ENCODE results near the gene TOM1L2.

The TOM1L2 gene

DNA sequence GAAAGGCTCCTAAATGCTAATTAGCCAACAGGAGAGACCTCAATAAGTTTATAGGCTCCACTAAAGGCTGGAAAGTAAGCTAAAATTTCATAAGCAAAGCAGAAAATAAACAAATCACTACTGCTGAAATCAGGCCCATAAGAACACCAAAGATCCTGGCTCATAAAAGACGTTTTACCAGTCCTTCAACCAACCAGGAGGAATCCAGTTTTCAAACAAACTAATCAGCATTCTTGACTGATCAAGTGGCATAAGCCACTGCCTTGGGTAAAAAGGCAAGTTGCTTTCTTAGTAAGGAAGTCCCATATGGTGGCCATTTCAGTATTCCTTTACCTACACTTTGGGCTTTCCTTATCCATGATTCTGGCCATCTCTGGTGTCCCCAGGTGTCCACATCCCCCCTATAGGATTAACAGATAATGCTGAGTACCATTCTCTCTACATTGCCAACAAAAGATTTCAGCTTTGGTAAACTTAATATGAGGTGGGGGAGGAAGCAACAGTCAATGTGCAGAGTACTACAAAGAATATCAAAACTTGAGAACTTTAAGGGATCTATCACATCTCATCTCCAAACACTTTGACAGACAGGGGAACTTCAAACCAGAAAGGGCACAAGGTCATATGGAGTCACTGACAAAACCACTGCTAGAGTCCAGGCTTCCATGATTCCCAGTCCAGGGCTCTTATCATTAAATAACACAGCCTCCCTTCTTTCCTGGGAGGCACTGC, 1.3 kb downstream of the TOM1L2 start:
- H3K27ac ChIP-seq (ENCODE audit: low read depth, low read length): no peak overlapping the region
- H3K27me3 ChIP-seq (ENCODE audit: control insufficient read depth, insufficient read depth, low read length): no peaks in the 10 kb centered on the region
- no peak overlapping the region; the same call in 1 of the 2 replicates for H3K4me3 ChIP-seq (ENCODE audit: low read depth, low read length)
- no peak overlapping the region for H3K9ac ChIP-seq (ENCODE audit: low read depth, low read length)
- H3K36me3 ChIP-seq (ENCODE audit: control insufficient read depth, insufficient read depth, low read length): no peaks in the 10 kb centered on the region
- no peaks in the 10 kb centered on the region for H3K9me3 ChIP-seq (ENCODE audit: control insufficient read depth, insufficient read depth, low read length)
- H3K4me1 ChIP-seq (ENCODE audit: control insufficient read depth, insufficient read depth, low read length): peaks cover 3% of the 10 kb centered on the region; the same call in 1 of the 2 replicates

DNA sequence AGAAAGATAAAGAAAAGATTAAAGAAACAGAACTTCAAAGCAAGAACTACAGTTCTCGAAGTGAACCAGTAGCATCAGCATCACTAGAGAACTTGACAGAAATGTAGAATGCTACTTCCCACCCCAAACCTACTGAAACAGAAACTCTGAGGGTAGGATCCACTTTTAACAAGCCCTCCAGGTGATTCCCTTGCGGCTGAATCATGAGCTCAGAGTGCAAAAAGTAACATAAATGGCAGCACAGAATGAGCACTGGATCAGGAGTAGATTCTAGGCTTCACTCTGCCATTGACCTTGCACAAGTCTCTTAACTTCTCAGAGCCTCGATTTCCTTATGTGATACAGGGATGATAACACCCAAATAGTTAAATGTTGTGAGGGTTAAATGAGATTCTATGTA, 5.8 kb downstream of the TOM1L2 start:
- Histone ChIP-seq H3K9ac (ENCODE audit: low read depth, low read length) (no peak overlapping the region), H3K9me3 (ENCODE audit: control insufficient read depth, insufficient read depth, low read length) (no peaks in the 10 kb centered on the region), H3K27me3 (ENCODE audit: control insufficient read depth, insufficient read depth, low read length) (no peaks in the 10 kb centered on the region), H3K4me1 (ENCODE audit: control insufficient read depth, insufficient read depth, low read length) (peaks cover under 1% of the 10 kb centered on the region; the same call in 1 of the 2 replicates), H3K27ac (ENCODE audit: low read depth, low read length) (no peak overlapping the region), H3K4me3 (ENCODE audit: low read depth, low read length) (no peak overlapping the region), H3K36me3 (ENCODE audit: control insufficient read depth, insufficient read depth, low read length) (no peaks in the 10 kb centered on the region)

DNA sequence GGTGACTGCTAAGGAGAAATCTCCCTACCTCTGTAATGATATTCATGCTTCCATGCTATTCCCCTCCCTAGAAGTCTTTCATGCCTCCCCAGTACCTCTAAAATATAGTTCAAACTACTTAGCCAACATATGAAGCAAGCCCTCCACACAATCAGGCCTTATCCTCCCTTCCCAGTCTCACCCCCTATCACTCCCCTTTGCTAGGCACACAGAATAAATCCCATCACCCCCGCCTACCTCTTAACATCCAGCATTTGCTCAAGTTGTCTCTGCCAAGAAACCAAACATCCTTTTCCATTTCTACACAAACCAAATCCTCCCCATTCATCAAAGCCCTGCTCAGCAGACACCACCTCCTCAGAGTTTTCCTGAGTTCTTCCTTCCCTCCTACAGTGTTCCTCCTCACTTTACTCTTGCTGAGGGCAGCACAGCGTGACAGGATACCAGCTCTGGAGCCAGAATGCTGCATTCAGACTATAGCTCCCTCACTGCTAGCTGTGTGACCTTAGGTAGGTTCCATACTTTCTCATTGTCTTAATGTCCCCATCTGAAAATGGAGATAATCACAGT, 7.0 kb downstream of the TOM1L2 start:
- no peaks in the 10 kb centered on the region for H3K9me3 ChIP-seq (ENCODE audit: control insufficient read depth, insufficient read depth, low read length)

GRCh38 chr17:17964710-17965109, 7.5 kb downstream of the TOM1L2 start:
- Histone ChIP-seq H3K27ac (ENCODE audit: low read depth, low read length) (no peak overlapping the region), H3K4me3 (ENCODE audit: low read depth, low read length) (no peak overlapping the region), H3K9ac (ENCODE audit: low read depth, low read length) (no peak overlapping the region), H3K9me3 (ENCODE audit: control insufficient read depth, insufficient read depth, low read length) (no peaks in the 10 kb centered on the region), H3K36me3 (ENCODE audit: control insufficient read depth, insufficient read depth, low read length) (no peaks in the 10 kb centered on the region), H3K4me1 (ENCODE audit: control insufficient read depth, insufficient read depth, low read length) (no peaks in the 10 kb centered on the region), H3K27me3 (ENCODE audit: control insufficient read depth, insufficient read depth, low read length) (no peaks in the 10 kb centered on the region)

More for the DNA sequence above, 7.0 kb downstream of the TOM1L2 start:
- Histone ChIP-seq H3K27ac (ENCODE audit: low read depth, low read length) (no peak overlapping the region), H3K4me1 (ENCODE audit: control insufficient read depth, insufficient read depth, low read length) (no peaks in the 10 kb centered on the region), H3K9ac (ENCODE audit: low read depth, low read length) (no peak overlapping the region), H3K4me3 (ENCODE audit: low read depth, low read length) (no peak overlapping the region), H3K36me3 (ENCODE audit: control insufficient read depth, insufficient read depth, low read length) (no peaks in the 10 kb centered on the region), H3K27me3 (ENCODE audit: control insufficient read depth, insufficient read depth, low read length) (no peaks in the 10 kb centered on the region)

GRCh38 chr17:17963694-17964436, 8.3 kb downstream of the TOM1L2 start:
- no peaks in the 10 kb centered on the region for H3K36me3 ChIP-seq (ENCODE audit: control insufficient read depth, insufficient read depth, low read length)
- no peaks in the 10 kb centered on the region for H3K9me3 ChIP-seq (ENCODE audit: control insufficient read depth, insufficient read depth, low read length)
- H3K27ac ChIP-seq (ENCODE audit: low read depth, low read length): no peak overlapping the region
- no peaks in the 10 kb centered on the region for H3K27me3 ChIP-seq (ENCODE audit: control insufficient read depth, insufficient read depth, low read length)
- peaks cover 1% of the 10 kb centered on the region; the same call in 1 of the 2 replicates for H3K4me1 ChIP-seq (ENCODE audit: control insufficient read depth, insufficient read depth, low read length)
- H3K9ac ChIP-seq (ENCODE audit: low read depth, low read length): no peak overlapping the region
- H3K4me3 ChIP-seq (ENCODE audit: low read depth, low read length): no peak overlapping the region

DNA sequence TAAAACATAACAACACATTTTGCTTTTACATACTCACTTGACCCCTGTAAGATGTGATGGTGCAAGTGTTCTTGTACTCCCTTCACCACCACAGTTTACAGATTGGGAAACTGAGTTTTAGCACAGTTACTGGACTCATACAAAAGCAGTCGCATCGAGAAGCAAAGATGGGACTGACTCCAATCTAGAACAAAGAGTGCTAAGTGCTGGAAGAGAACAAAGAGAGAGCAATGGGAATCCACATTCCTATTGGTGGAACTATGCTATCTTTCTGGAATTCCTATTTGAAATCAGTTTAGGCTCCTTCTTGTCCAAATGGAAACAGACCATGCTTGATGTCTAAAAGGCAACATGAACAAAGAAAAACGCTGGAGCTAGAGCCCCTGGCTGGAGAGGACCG, 9.1 kb downstream of the TOM1L2 start:
- Histone ChIP-seq H3K9me3 (ENCODE audit: control insufficient read depth, insufficient read depth, low read length) (no peaks in the 10 kb centered on the region), H3K27me3 (ENCODE audit: control insufficient read depth, insufficient read depth, low read length) (no peaks in the 10 kb centered on the region), H3K4me1 (ENCODE audit: control insufficient read depth, insufficient read depth, low read length) (peaks cover 9% of the 10 kb centered on the region; the same call in 1 of the 2 replicates), H3K4me3 (ENCODE audit: low read depth, low read length) (no peak overlapping the region), H3K27ac (ENCODE audit: low read depth, low read length) (no peak overlapping the region), H3K36me3 (ENCODE audit: control insufficient read depth, insufficient read depth, low read length) (no peaks in the 10 kb centered on the region), H3K9ac (ENCODE audit: low read depth, low read length) (no peak overlapping the region)

DNA sequence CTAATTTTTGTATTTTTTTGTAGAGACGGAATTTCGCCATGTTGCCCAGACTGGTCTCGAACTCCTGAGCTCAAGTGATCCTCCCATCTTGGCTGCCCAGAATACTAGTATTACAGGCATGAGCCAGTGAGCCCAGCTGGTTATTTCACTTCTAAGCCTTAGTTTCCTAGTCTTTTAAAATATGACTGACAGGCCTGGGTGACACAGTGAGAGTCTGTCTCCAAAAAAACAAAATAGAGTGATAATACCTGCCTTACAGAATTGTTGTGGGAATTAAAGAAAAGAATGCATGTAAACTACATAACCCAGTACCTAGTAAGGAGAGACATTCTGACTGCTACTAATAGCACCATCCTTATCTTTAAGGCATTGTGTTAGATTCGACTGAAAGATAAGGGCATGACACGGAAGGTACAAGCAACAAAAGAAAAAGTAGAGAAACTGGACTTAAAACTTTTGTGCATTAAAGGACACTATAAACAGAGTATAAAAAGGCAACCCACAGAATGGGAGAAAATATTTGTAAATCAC, 11.6 kb downstream of the TOM1L2 start:
- Histone ChIP-seq H3K27ac (ENCODE audit: low read depth, low read length) (no peak overlapping the region), H3K27me3 (ENCODE audit: control insufficient read depth, insufficient read depth, low read length) (no peaks in the 10 kb centered on the region), H3K4me1 (ENCODE audit: control insufficient read depth, insufficient read depth, low read length) (peaks cover 10% of the 10 kb centered on the region; the same call in 1 of the 2 replicates), H3K9ac (ENCODE audit: low read depth, low read length) (no peak overlapping the region), H3K9me3 (ENCODE audit: control insufficient read depth, insufficient read depth, low read length) (no peaks in the 10 kb centered on the region), H3K4me3 (ENCODE audit: low read depth, low read length) (no peak overlapping the region), H3K36me3 (ENCODE audit: control insufficient read depth, insufficient read depth, low read length) (no peaks in the 10 kb centered on the region)

- Histone ChIP-seq H3K27me3 (ENCODE audit: control insufficient read depth, insufficient read depth, low read length) (no peaks in the 10 kb centered on the region), H3K4me3 (ENCODE audit: low read depth, low read length) (no peak overlapping the region), H3K9me3 (ENCODE audit: control insufficient read depth, insufficient read depth, low read length) (no peaks in the 10 kb centered on the region), H3K36me3 (ENCODE audit: control insufficient read depth, insufficient read depth, low read length) (no peaks in the 10 kb centered on the region), H3K27ac (ENCODE audit: low read depth, low read length) (no peak overlapping the region), H3K4me1 (ENCODE audit: control insufficient read depth, insufficient read depth, low read length) (peaks cover 10% of the 10 kb centered on the region; the same call in 1 of the 2 replicates), H3K9ac (ENCODE audit: low read depth, low read length) (no peak overlapping the region)
Measured at GRCh38 chr17:17959520-17960361, 12.5 kb downstream of the TOM1L2 start.

GRCh38 chr17:17958982-17959381, 13.2 kb downstream of the TOM1L2 start:
- H3K9me3 ChIP-seq (ENCODE audit: control insufficient read depth, insufficient read depth, low read length): no peaks in the 10 kb centered on the region
- H3K9ac ChIP-seq (ENCODE audit: low read depth, low read length): no peak overlapping the region
- no peak overlapping the region for H3K27ac ChIP-seq (ENCODE audit: low read depth, low read length)
- H3K4me1 ChIP-seq (ENCODE audit: control insufficient read depth, insufficient read depth, low read length): peaks cover 10% of the 10 kb centered on the region; the same call in 1 of the 2 replicates
- no peaks in the 10 kb centered on the region for H3K27me3 ChIP-seq (ENCODE audit: control insufficient read depth, insufficient read depth, low read length)
- no peaks in the 10 kb centered on the region for H3K36me3 ChIP-seq (ENCODE audit: control insufficient read depth, insufficient read depth, low read length)
- H3K4me3 ChIP-seq (ENCODE audit: low read depth, low read length): no peak overlapping the region

- no peak overlapping the region for H3K9ac ChIP-seq (ENCODE audit: low read depth, low read length)
- H3K9me3 ChIP-seq (ENCODE audit: control insufficient read depth, insufficient read depth, low read length): no peaks in the 10 kb centered on the region
- no peaks in the 10 kb centered on the region for H3K36me3 ChIP-seq (ENCODE audit: control insufficient read depth, insufficient read depth, low read length)
- H3K27ac ChIP-seq (ENCODE audit: low read depth, low read length): no peak overlapping the region
- H3K27me3 ChIP-seq (ENCODE audit: control insufficient read depth, insufficient read depth, low read length): no peaks in the 10 kb centered on the region
- H3K4me3 ChIP-seq (ENCODE audit: low read depth, low read length): no peak overlapping the region
- peaks cover 10% of the 10 kb centered on the region; the same call in 1 of the 2 replicates for H3K4me1 ChIP-seq (ENCODE audit: control insufficient read depth, insufficient read depth, low read length)
Measured at GRCh38 chr17:17957584-17957916, 14.7 kb downstream of the TOM1L2 start.

Measured in HUES48 (cell line).